Measurements from ENCODE around the gene TTC7B.

DNA sequence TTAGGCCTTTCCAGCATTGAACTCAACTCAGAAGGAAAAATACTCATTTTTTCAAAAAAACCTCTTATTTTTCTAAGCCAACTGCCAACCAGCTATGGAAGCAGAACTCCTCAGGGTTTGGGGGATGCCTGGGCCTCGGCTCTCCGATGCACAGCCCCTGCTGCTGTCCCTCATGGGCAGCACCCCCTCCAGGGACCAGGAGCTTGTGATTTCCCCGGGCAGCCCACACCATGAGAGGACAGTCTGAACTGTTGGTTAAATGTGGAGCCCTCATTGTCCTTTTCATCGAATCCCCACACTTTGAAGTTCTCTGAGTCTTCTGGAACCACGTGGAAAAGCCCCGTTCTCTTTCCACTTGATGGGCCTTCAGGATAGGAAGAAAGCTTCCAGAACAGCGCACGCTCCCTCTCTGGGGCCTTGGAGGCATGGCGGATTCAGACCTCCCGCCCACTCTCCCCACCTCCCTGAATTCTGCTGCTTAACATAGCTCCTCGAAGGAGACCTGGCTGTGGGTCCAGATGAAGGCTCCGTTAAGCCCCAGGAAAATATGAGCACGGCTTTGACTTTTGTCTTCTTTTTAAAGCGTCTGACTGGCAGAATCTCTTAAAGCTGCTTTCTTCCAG lies 262.8 kb downstream of the TTC7B start:
- TF ChIP-seq, protein P1, sequence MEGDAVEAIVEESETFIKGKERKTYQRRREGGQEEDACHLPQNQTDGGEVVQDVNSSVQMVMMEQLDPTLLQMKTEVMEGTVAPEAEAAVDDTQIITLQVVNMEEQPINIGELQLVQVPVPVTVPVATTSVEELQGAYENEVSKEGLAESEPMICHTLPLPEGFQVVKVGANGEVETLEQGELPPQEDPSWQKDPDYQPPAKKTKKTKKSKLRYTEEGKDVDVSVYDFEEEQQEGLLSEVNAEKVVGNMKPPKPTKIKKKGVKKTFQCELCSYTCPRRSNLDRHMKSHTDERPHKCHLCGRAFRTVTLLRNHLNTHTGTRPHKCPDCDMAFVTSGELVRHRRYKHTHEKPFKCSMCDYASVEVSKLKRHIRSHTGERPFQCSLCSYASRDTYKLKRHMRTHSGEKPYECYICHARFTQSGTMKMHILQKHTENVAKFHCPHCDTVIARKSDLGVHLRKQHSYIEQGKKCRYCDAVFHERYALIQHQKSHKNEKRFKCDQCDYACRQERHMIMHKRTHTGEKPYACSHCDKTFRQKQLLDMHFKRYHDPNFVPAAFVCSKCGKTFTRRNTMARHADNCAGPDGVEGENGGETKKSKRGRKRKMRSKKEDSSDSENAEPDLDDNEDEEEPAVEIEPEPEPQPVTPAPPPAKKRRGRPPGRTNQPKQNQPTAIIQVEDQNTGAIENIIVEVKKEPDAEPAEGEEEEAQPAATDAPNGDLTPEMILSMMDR (IDR thresholded peaks at IDR 0.05) = no peak
- TF ChIP-seq POLR2A (IDR thresholded peaks at IDR 0.05) = no peak

Data from Peyer's patch (tissue), 4 donors.